Esophagus muscularis mucosa (tissue), 4 donors: ENCODE measurements around the gene VAPB. TPM values are rescaled to one million over a fixed set of nuclear protein-coding genes. Genes with fewer than 3 reads are reported as not detected.
A peak's percentile ranks its signal among the peaks of the same experiment; 100 is the strongest.

Experiments
- DNase-seq: peaks from one replicate; pipeline ENCODE4 v3.0.0-alpha.2; 2017; ENCODE audit errors: extremely low spot score
- H3K27ac ChIP-seq, 4 donors: fragments of 200-600 bp; sonication (generic); replicated peaks in 1 of 4; 1 replicate in 3 of 4; 2 replicates in 1 of 4; pipeline ENCODE4 v1.5.1; 2016 to 2019; ENCODE audit warnings: mild to moderate bottlenecking in 1 of 4
- H3K27me3 ChIP-seq, 4 donors: fragments of 200-600 bp; sonication (generic); one replicate each; pipeline versions ENCODE4 v1.5.1 to v1.6.0; 2016 to 2019
- H3K36me3 ChIP-seq, 4 donors: fragments of 200-600 bp; sonication (generic); one replicate each; pipeline ENCODE4 v1.5.1; 2016 to 2019
- H3K4me1 ChIP-seq, 4 donors: fragments of 200-600 bp; sonication (generic); one replicate each; pipeline ENCODE4 v1.5.1; 2016 to 2019
- H3K4me3 ChIP-seq, 4 donors: fragments of 200-600 bp; sonication (generic); 1 replicate in 2 of 4; 2 replicates in 2 of 4; pipeline ENCODE4 v1.5.1; 2016 to 2019; ENCODE audit warnings: mild to moderate bottlenecking in 4 of 4, moderate library complexity in 1 of 4
- H3K9me3 ChIP-seq, 4 donors: fragments of 200-600 bp; sonication (generic); 1 replicate in 3 of 4; 2 replicates in 1 of 4; pipeline ENCODE4 v1.5.1; 2016 to 2019
- CTCF ChIP-seq, 3 experiments: fragments of 200-600 bp in 2 of 3; fragments of 450-650 bp in 1 of 3; sonication (generic) in 2 of 3; IDR thresholded peaks; one replicate each; pipeline ENCODE4 v1.5.1; 2017 to 2019; ENCODE audit warnings: antibody characterized with exemption in 3 of 3, mild to moderate bottlenecking in 2 of 3, moderate library complexity in 1 of 3
- EP300 ChIP-seq: sonication (generic); formaldehyde crosslinking; IDR thresholded peaks from one replicate; pipeline ENCODE4 v1.6.1; 2017; ENCODE audit warnings: antibody characterized with exemption
- POLR2A ChIP-seq: fragments of 450-650 bp; IDR thresholded peaks from one replicate; pipeline ENCODE4 v1.6.1; 2017; ENCODE audit warnings: antibody characterized with exemption, moderate library complexity, mild to moderate bottlenecking, low read depth
- POLR2AphosphoS5 ChIP-seq, 2 donors: sonication (generic); formaldehyde crosslinking; IDR thresholded peaks; one replicate each; pipeline ENCODE4 v1.6.1; 2017; ENCODE audit warnings: antibody characterized with exemption in 2 of 2
- WGBS: methylation state at CpG from one replicate; pipeline ENCODE4 v1.1.5; 2018; 5-methylcytosine and 5-hydroxymethylcytosine counted together
- intact Hi-C: fragments of 100-400 bp; cut with DNase I; formaldehyde crosslinking; loops from one replicate; pipeline ENCODE4 v1.15.1; 2023
- total RNA-seq, 4 donors: library from RNA; depleted of rRNA; stranded (reverse); fragments of >200 nt; gene quantifications; one replicate each; pipeline versions ENCODE4 v1.1.0 to v1.2.1, GENCODE V29; 2016

Gene VAPB
- total RNA-seq, 4 donors from 2014 or later = 24.9 to 39.0 (median 28.3) TPM

- peaks cover 41 to 93% (median 81%) of the 10 kb centered on the region in 4 donors for H3K4me1 ChIP-seq
- H3K36me3 ChIP-seq = no peaks in the 10 kb centered on the region
- H3K9me3 ChIP-seq = no peaks in the 10 kb centered on the region
- TF ChIP-seq CTCF (IDR thresholded peaks at IDR 0.05) (no peak), EP300 (no peak), POLR2A (no peak), POLR2AphosphoS5 (IDR thresholded peaks at IDR 0.05) (no peak)
- H3K27ac ChIP-seq = no peak overlapping the region
- 91% methylated on average over 3 of the region's 3 CpGs for WGBS
- no peak for DNase-seq
- no peak overlapping the region for H3K4me3 ChIP-seq
- no peaks in the 10 kb centered on the region for H3K27me3 ChIP-seq
- intact Hi-C loops = no loop called here
These were observed 14.2 kb downstream of the VAPB start for GRCh38 chr20:58403272-58403671.

- no peak for DNase-seq
- Histone ChIP-seq H3K9me3 (no peaks in the 10 kb centered on the region), H3K27me3 (no peaks in the 10 kb centered on the region), H3K36me3 (no peaks in the 10 kb centered on the region), H3K27ac (peak overlapping the region in 1 of 4 donors; percentile 23), H3K4me3 (no peak overlapping the region), H3K4me1 (peaks cover 52 to 86% (median 81%) of the 10 kb centered on the region in 4 donors)
- 77% methylated on average over 11 of the region's 11 CpGs for WGBS
- intact Hi-C loops = no loop called here
- TF ChIP-seq CTCF (IDR thresholded peaks at IDR 0.05) (no peak), EP300 (no peak), POLR2A (no peak), POLR2AphosphoS5 (IDR thresholded peaks at IDR 0.05) (no peak)
These were observed 16.7 kb downstream of the VAPB start for GRCh38 chr20:58405504-58406291.

- peaks cover 47 to 78% (median 74%) of the 10 kb centered on the region in 4 donors for H3K4me1 ChIP-seq
- DNase-seq = no peak
These were observed 17.5 kb downstream of the VAPB start for GRCh38 chr20:58406422-58407001.

GRCh38 chr20:58407201-58407873 lies 18.3 kb downstream of the VAPB start:
- Histone ChIP-seq H3K36me3 (no peaks in the 10 kb centered on the region), H3K4me1 (peaks cover 47 to 72% (median 71%) of the 10 kb centered on the region in 4 donors), H3K27ac (peak overlapping the region in 1 of 4 donors; percentile 6), H3K9me3 (no peaks in the 10 kb centered on the region), H3K4me3 (no peak overlapping the region), H3K27me3 (no peaks in the 10 kb centered on the region)
- DNase-seq = no peak
- 39% methylated on average over 4 of the region's 4 CpGs for WGBS
- TF ChIP-seq CTCF (IDR thresholded peaks at IDR 0.05) = no peak
- TF ChIP-seq POLR2A = no peak
- TF ChIP-seq EP300 = no peak
- no peak for TF ChIP-seq POLR2AphosphoS5 (IDR thresholded peaks at IDR 0.05)
- intact Hi-C loops = no loop called here

More at GRCh38 chr20:58406422-58407001, 17.5 kb downstream of the VAPB start:
- no peak overlapping the region for H3K27ac ChIP-seq
- H3K4me3 ChIP-seq = no peak overlapping the region
- TF ChIP-seq EP300 (no peak), POLR2A (no peak), CTCF (IDR thresholded peaks at IDR 0.05) (no peak), POLR2AphosphoS5 (IDR thresholded peaks at IDR 0.05) (no peak)
- 61% methylated on average over 4 of the region's 4 CpGs for WGBS
- no peaks in the 10 kb centered on the region for H3K27me3 ChIP-seq
- intact Hi-C loops = no loop called here
- H3K9me3 ChIP-seq = no peaks in the 10 kb centered on the region
- H3K36me3 ChIP-seq = no peaks in the 10 kb centered on the region
